IMR-90 (cell line): ENCODE results near the gene SEBOX. TPM values are rescaled to one million over a fixed set of nuclear protein-coding genes. Genes with fewer than 3 reads are reported as not detected.

ENCODE experiments used
- ATAC-seq: fragments of 200-7000 bp; cut with Tn5 transposase; 2 replicates; pipeline ENCODE4 v1.9.1; 2020; ENCODE audit warnings: low read depth, mild to moderate bottlenecking, moderate library complexity
- BruUV-seq: library from RNA; stranded (reverse); fragments of 400-500 nt; replicated peaks from 2 replicates; lab custom pipeline; 2021; lab: Mats Ljungman, UMichigan
- CTCF ChIA-PET: fragments of 300-600 bp; formaldehyde crosslinking; extraction: SDS; loops from one replicate; lab custom pipeline; 2021; ENCODE audit warnings: antibody characterized with exemption; lab: Yijun Ruan, JAX
- POLR2A ChIA-PET: fragments of 300-600 bp; sonication (Branson Sonifier 250); formaldehyde crosslinking; loops from one replicate; lab custom pipeline; 2022; ENCODE audit warnings: antibody characterized with exemption; ENCODE audit not compliant: unreplicated experiment; lab: Charles Lee
- DNase-seq: peaks from one replicate; pipeline ENCODE4 v3.0.0; 2013
- H2AFZ ChIP-seq: replicated peaks from 2 replicates; pipeline ENCODE3; 2013; ENCODE audit warnings: low read length, mild to moderate bottlenecking; ENCODE audit not compliant: poor library complexity
- H2AK5ac ChIP-seq: 2 replicates; pipeline ENCODE4 v1.6.1; 2013; ENCODE audit warnings: low read depth, low read length, inconsistent platforms
- H2AK9ac ChIP-seq: replicated peaks from 2 replicates; pipeline ENCODE3; 2013; ENCODE audit warnings: mild to moderate bottlenecking, low read depth, low read length, moderate library complexity; ENCODE audit not compliant: poor library complexity
- H2BK120ac ChIP-seq: 2 replicates; pipeline ENCODE4 v1.6.1; 2013; ENCODE audit warnings: low read depth, low read length, inconsistent platforms
- H2BK15ac ChIP-seq: 3 replicates; pipeline ENCODE4 v1.6.1; 2013; ENCODE audit warnings: low read depth, low read length, inconsistent platforms
- H2BK20ac ChIP-seq: 2 replicates; pipeline ENCODE4 v1.6.1; 2013; ENCODE audit warnings: low read depth, mild to moderate bottlenecking, inconsistent platforms, low read length, moderate library complexity
- H2BK5ac ChIP-seq: 2 replicates; pipeline ENCODE4 v1.6.1; 2013; ENCODE audit warnings: mild to moderate bottlenecking, low read depth, low read length, inconsistent platforms; ENCODE audit not compliant: poor library complexity, severe bottlenecking
- H3K14ac ChIP-seq: replicated peaks from 2 replicates; pipeline ENCODE4 v1.6.1; 2013; ENCODE audit warnings: low read depth, low read length, inconsistent platforms
- H3K18ac ChIP-seq: 2 replicates; pipeline ENCODE4 v1.6.1; 2013; ENCODE audit warnings: low read depth, low read length, control low read depth
- H3K23ac ChIP-seq: 2 replicates; pipeline ENCODE4 v1.6.1; 2013; ENCODE audit warnings: low read depth, low read length, inconsistent platforms
- H3K27ac ChIP-seq: 2 replicates; pipeline ENCODE4 v1.5.1; 2013; ENCODE audit warnings: mild to moderate bottlenecking, control low read depth, low read length; ENCODE audit not compliant: insufficient read depth
- H3K27me3 ChIP-seq: 2 replicates; pipeline ENCODE4 v1.6.1; 2013; ENCODE audit warnings: low read length; ENCODE audit not compliant: control insufficient read depth, insufficient read depth
- H3K36me3 ChIP-seq: 2 replicates; pipeline ENCODE4 v1.6.1; 2013; ENCODE audit warnings: low read length, mixed read lengths; ENCODE audit not compliant: control insufficient read depth, insufficient read depth
- H3K4ac ChIP-seq: 2 replicates; pipeline ENCODE4 v1.6.1; 2013; ENCODE audit warnings: low read depth, low read length, inconsistent platforms
- H3K4me1 ChIP-seq: 2 replicates; pipeline ENCODE4 v1.6.1; 2013; ENCODE audit warnings: low read length, mixed read lengths; ENCODE audit not compliant: control insufficient read depth, insufficient read depth
- H3K4me2 ChIP-seq: 2 replicates; pipeline ENCODE4 v1.6.1; 2013; ENCODE audit warnings: low read depth, mild to moderate bottlenecking, control low read depth, low read length, moderate library complexity
- H3K4me3 ChIP-seq: 2 replicates; pipeline ENCODE4 v1.5.1; 2013; ENCODE audit warnings: low read depth, mild to moderate bottlenecking, control low read depth, low read length, moderate library complexity; ENCODE audit not compliant: insufficient read depth
- H3K56ac ChIP-seq: 2 replicates; pipeline ENCODE4 v1.6.1; 2013; ENCODE audit warnings: low read length, inconsistent platforms; ENCODE audit not compliant: insufficient read depth; ENCODE audit errors: extremely low read depth
- H3K79me1 ChIP-seq, 2 experiments: 2 replicates each; pipeline ENCODE4 v1.6.1; 2013; ENCODE audit warnings: low read length in 2 of 2, inconsistent platforms in 1 of 2, low read depth in 1 of 2
- H3K9ac ChIP-seq: 2 replicates; pipeline ENCODE4 v1.6.1; 2013; ENCODE audit warnings: low read depth, low read length, control low read depth
- H3K9me1 ChIP-seq: 2 replicates; pipeline ENCODE4 v1.6.1; 2013; ENCODE audit warnings: low read length, inconsistent platforms; ENCODE audit not compliant: insufficient read depth
- H3K9me3 ChIP-seq: 2 replicates; pipeline ENCODE4 v1.6.1; 2013; ENCODE audit warnings: low read length; ENCODE audit not compliant: control insufficient read depth, insufficient read depth
- H4K20me1 ChIP-seq: 2 replicates; pipeline ENCODE4 v1.6.1; 2013; ENCODE audit warnings: low read length, inconsistent platforms; ENCODE audit not compliant: insufficient read depth
- H4K5ac ChIP-seq: 2 replicates; pipeline ENCODE4 v1.6.1; 2013; ENCODE audit warnings: mild to moderate bottlenecking, low read depth, low read length, control low read depth
- H4K8ac ChIP-seq, 2 experiments: 2 replicates each; pipeline ENCODE4 v1.6.1; 2013; ENCODE audit warnings: low read depth in 2 of 2, low read length in 2 of 2, control low read depth in 1 of 2, inconsistent platforms in 1 of 2
- H4K91ac ChIP-seq: 2 replicates; pipeline ENCODE4 v1.6.1; 2013; ENCODE audit warnings: low read depth, low read length, inconsistent platforms; ENCODE audit not compliant: insufficient read depth
- MAFK ChIP-seq: IDR thresholded peaks from 2 replicates; pipeline ENCODE4 v1.6.1; 2012; ENCODE audit warnings: low read depth, low read length, improper control_type of control experiment
- MAZ ChIP-seq: IDR thresholded peaks from 2 replicates; pipeline ENCODE4 v1.6.1; 2012; ENCODE audit warnings: low read depth, mild to moderate bottlenecking, low read length, improper control_type of control experiment, moderate library complexity, borderline replicate concordance
- RAD21 ChIP-seq: IDR thresholded peaks from 2 replicates; pipeline ENCODE4 v1.6.1; 2012; ENCODE audit warnings: low read length, improper control_type of control experiment
- WGBS, 2 experiments: methylation state at CpG; one replicate each; pipeline versions ENCODE4 v1.1.5 to v1.1.7; 2013; ENCODE audit warnings: missing lambda C conversion rate in 2 of 2; ENCODE audit not compliant: insufficient read length in 1 of 2; ENCODE audit errors: extremely low coverage in 2 of 2; 5-methylcytosine and 5-hydroxymethylcytosine counted together
- dilution Hi-C: fragments of 300-500 bp; cut with HindIII; formaldehyde crosslinking; loops from one replicate; pipeline ENCODE4 v1.14.3; 2018; ENCODE audit warnings: low sequenced_read_pairs; ENCODE audit not compliant: unreplicated experiment
- in situ Hi-C: fragments of 300-500 bp; cut with MboI; formaldehyde crosslinking; loops from 3 replicates; pipeline ENCODE4 v1.14.3; 2019; ENCODE audit warnings: low sequenced_read_pairs, inconsistent platforms, mixed read lengths
- intact Hi-C: fragments of 100-400 bp; cut with micrococcal nuclease; formaldehyde crosslinking; loops from 2 replicates; pipeline ENCODE4 v1.10.0; 2022
- polyA plus RNA-seq, 3 experiments: library from polyadenylated mRNA; depleted of rRNA; stranded (reverse); fragments of >200 nt; gene quantifications; 2 replicates each; pipeline ENCODE4 v1.2.3, GENCODE V29; 2012; ENCODE audit warnings: low replicate concordance in 1 of 3
- total RNA-seq: library from RNA; depleted of rRNA; stranded (reverse); fragments of >200 nt; gene quantifications from 2 replicates; pipeline ENCODE4 v1.2.3, GENCODE V29; 2012

SEBOX gene
- total and polyA plus RNA-seq, 2 of the 4 experiments (the other 2 are of a cell fraction), result not detected

DNA sequence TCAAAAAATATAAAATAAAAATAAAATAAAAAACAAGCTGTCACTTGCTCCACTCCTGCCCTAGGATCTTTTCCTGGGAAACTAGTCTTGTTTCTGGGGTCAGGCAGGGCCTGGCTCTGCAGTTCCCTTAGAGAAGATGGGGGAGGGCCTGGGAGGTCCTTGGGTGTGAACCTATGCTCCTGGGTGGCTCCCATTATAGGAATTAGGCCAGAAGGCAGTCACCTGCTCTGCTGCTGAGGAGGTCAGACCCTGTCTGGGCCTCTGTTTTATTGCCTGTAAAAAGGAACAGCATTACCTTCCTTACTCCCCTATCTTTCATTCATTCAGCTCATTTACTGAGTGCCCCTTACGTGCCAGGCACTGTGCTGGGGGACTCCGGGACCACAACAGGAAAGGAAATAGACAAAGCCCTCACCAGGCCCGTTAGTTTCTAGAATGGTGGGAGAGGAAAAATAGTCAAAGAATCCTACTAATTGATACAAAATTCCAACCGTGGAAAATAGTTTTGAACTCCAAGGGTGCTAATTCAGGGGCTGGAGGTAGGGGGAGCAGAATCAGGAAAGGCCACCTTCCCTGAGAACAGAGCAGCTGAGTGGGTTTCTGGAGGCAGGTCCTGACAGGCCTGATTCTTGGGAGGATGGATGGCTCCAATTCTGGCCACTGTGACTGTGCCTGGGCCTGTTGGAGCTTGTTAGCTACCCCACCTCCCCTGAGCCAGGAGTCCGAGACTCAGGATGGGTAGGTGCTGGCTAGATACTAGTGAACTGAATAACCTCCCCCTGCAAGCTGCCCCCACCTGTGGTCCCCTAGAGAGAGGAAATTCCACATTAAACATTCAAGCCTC lies 42.4 kb upstream of the SEBOX start (continued):
- TF ChIP-seq RAD21, result no peak

- H2AFZ ChIP-seq, result peak overlapping the region; percentile 99
- no peak overlapping the region for H2BK5ac ChIP-seq
- no peak overlapping the region for H3K56ac ChIP-seq
- intact Hi-C loops, result loop anchor here (10.0 kb wide), 1 partner anchor 138 kb away; no protein-coding TSS in a partner anchor
- dilution Hi-C loops, result no loop called here
- H3K4me1 ChIP-seq, result peaks cover 3% of the 10 kb centered on the region
- peak overlapping the region; percentile 66 for H3K4me3 ChIP-seq
- H3K79me1 ChIP-seq, result no peaks in the 10 kb centered on the region
- no peak overlapping the region for H4K91ac ChIP-seq
- peak; percentile 12 for ATAC-seq
- H3K9me1 ChIP-seq, result peaks cover 12% of the 10 kb centered on the region
- peak overlapping the region; percentile 18; the same call in 1 of the 2 replicates for H3K9ac ChIP-seq
- H3K23ac ChIP-seq, result peak overlapping the region; percentile 0; the same call in 1 of the 2 replicates
- peak overlapping the region in 1 of 2 experiments; percentile 90; a peak in 2 of 4 replicates for H4K8ac ChIP-seq
- no peak overlapping the region for H3K18ac ChIP-seq
- no peak overlapping the region for H3K14ac ChIP-seq
- no peak overlapping the region for H2BK20ac ChIP-seq
- no peak for DNase-seq
- POLR2A ChIA-PET, result no interaction called here
- CTCF ChIA-PET, result interaction anchor here (1.0 kb wide), 1 partner anchor 10 kb away, joined by 3 read pairs; no protein-coding TSS in a partner anchor
- H3K27me3 ChIP-seq, result peaks cover 6% of the 10 kb centered on the region
- no peak overlapping the region for H3K4ac ChIP-seq
- H2AK9ac ChIP-seq, result peak overlapping the region; percentile 88
- no peak overlapping the region for H2BK120ac ChIP-seq
- H3K36me3 ChIP-seq, result peaks cover 3% of the 10 kb centered on the region
- H4K20me1 ChIP-seq, result no peaks in the 10 kb centered on the region
- peak overlapping the region; percentile 83 for H3K4me2 ChIP-seq
- TF ChIP-seq MAFK (no peak), MAZ (no peak)
- no peaks in the 10 kb centered on the region for H3K9me3 ChIP-seq
- no peak overlapping the region for H4K5ac ChIP-seq
- no TSS peak for BruUV-seq
- WGBS, 2 experiments, result 49% methylated on average over 6 of the region's 9 CpGs; no CpG with 5 or more reads in 1 of the 2 experiments
- no peak overlapping the region for H2BK15ac ChIP-seq
- in situ Hi-C loops, result no loop called here
- no peak overlapping the region for H3K27ac ChIP-seq
- H2AK5ac ChIP-seq, result no peak overlapping the region
These were observed 41.4 kb upstream of the SEBOX start for GRCh38 chr17:28406473-28406814.
